ENCODE measurements around the gene PPP1R26. TPM values are rescaled to one million over a fixed set of nuclear protein-coding genes. Genes with fewer than 3 reads are reported as not detected.
"Not testable (repeated sequence)": the region's sequence is repeated elsewhere in the genome, so short reads cannot be mapped to it uniquely, and the experiment has no call there.

PPP1R26 gene
- total and polyA plus RNA-seq, 7 donors = 2.0 to 9.5 (median 3.8) TPM

DNA sequence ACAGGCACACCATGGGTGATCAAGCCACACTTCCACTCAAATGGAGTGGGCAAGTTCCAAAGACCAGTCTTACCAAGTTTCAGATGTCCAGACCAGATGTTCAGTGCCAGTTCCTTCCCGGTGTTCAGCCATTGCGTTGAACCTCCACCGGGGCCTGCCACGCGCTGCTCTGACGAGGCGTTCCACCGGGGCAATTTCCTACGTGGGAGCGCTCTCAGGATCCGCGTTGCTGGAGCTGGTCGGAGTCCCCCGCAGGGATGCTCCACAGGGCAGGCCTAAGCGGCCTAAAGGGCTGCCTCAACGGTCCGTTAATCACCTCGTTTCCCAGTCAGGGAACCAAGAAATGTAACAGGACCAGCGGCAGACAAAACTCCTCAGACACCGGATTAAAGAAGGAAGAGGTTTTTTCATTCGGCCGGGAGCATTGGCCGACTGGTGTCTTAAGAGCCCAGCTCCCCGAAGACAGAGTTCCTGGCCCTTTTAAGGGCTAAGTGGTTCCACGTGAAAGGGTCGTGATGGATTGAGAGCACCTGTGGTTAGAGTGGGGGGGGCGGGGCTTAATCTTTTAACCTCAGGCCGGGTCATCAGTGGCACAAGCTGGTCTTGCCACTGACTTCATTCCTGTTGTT, 35.7 kb upstream of the PPP1R26 start:
- Histone ChIP-seq H3K27me3 (ENCODE audit: insufficient read depth in 3 of 3, low read length in 2 of 3) (peaks cover 0 to 59% (median 9%) of the 10 kb centered on the region in 3 donors), H3K36me3 (ENCODE audit: insufficient read depth in 1 of 2, low read depth in 1 of 2) (no peaks in the 10 kb centered on the region), H3K4me3 (no peak overlapping the region), H3K27ac (no peak overlapping the region), H3K9me3 (no peaks in the 10 kb centered on the region), H3K4me1 (no peaks in the 10 kb centered on the region)
- intact Hi-C loops (cut with DNase I) = no loop called here
- TF ChIP-seq, protein P1, sequence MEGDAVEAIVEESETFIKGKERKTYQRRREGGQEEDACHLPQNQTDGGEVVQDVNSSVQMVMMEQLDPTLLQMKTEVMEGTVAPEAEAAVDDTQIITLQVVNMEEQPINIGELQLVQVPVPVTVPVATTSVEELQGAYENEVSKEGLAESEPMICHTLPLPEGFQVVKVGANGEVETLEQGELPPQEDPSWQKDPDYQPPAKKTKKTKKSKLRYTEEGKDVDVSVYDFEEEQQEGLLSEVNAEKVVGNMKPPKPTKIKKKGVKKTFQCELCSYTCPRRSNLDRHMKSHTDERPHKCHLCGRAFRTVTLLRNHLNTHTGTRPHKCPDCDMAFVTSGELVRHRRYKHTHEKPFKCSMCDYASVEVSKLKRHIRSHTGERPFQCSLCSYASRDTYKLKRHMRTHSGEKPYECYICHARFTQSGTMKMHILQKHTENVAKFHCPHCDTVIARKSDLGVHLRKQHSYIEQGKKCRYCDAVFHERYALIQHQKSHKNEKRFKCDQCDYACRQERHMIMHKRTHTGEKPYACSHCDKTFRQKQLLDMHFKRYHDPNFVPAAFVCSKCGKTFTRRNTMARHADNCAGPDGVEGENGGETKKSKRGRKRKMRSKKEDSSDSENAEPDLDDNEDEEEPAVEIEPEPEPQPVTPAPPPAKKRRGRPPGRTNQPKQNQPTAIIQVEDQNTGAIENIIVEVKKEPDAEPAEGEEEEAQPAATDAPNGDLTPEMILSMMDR (IDR thresholded peaks at IDR 0.05) = no peak
- WGBS, 3 donors = 48 to 53% (median 50%) methylated on average over 28 of the region's 28 CpGs
- ATAC-seq (no peak), DNase-seq (no peak)

DNA sequence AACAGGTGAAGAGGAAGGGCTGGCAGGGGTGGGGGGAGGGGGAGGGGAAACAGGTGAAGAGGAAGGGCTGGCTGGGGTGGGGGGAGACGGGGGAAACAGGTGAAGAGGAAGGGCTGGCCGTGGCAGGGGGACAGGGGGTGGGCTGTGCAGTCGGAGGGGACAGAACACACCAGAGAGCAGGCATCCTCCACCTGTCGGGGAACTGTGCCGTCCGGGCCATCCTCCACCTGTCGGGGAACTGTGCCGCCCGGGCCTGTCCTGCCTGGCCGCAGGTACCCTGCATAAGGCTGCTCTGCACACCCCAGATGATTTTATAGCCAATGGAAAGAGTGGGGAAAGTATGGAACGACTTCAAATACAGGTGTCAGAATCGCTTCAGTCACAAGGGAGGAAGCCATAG, 32.5 kb upstream of the PPP1R26 start:
- Histone ChIP-seq H3K27me3 (ENCODE audit: insufficient read depth in 3 of 3, low read length in 2 of 3) (peaks cover 0 to 41% (median 9%) of the 10 kb centered on the region in 3 donors), H3K27ac (no peak overlapping the region), H3K4me1 (no peaks in the 10 kb centered on the region), H3K9me3 (no peaks in the 10 kb centered on the region), H3K4me3 (no peak overlapping the region), H3K36me3 (ENCODE audit: insufficient read depth in 1 of 2, low read depth in 1 of 2) (no peaks in the 10 kb centered on the region)
- TF ChIP-seq, protein P1 (IDR thresholded peaks at IDR 0.05) = no peak
- WGBS, 3 donors = 67 to 73% (median 67%) methylated on average over 11 to 12 of the region's 12 CpGs
- no peak for DNase-seq
- intact Hi-C loops (cut with DNase I) = no loop called here
- ATAC-seq = no peak

DNA sequence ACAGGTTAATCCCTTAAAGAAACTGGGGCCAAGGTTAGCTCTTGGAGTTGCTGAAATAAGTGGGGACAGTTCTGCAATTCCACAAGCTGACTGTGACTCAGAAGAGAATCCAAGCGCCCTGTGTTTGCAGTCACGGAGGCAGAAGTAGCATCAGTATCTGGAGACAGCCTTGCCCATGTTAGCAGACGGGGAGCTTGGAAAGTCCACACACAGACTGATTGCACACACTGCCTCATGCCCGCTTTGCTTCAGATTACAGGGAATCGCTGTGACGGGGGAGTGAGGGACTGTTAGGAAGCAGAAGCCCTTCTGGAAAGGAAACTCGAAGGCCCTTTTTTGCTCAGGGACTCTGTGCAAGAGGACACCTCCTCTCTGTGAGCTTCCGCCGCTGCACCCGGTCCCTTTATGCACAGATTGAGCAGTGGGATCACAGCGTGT, 30.9 kb upstream of the PPP1R26 start:
- H3K4me1 ChIP-seq = no peaks in the 10 kb centered on the region
- H3K27ac ChIP-seq = no peak overlapping the region
- TF ChIP-seq, protein P1 (IDR thresholded peaks at IDR 0.05) = no peak
- no peaks in the 10 kb centered on the region for H3K36me3 ChIP-seq (ENCODE audit: insufficient read depth in 1 of 2, low read depth in 1 of 2)
- peaks cover 0 to 25% (median 9%) of the 10 kb centered on the region in 3 donors for H3K27me3 ChIP-seq (ENCODE audit: insufficient read depth in 3 of 3, low read length in 2 of 3)
- no peak overlapping the region for H3K4me3 ChIP-seq
- ATAC-seq = no peak
- no peaks in the 10 kb centered on the region for H3K9me3 ChIP-seq
- WGBS, 3 donors = 15 to 33% (median 20%) methylated on average over 11 of the region's 11 CpGs
- DNase-seq = no peak
- intact Hi-C loops (cut with DNase I) = no loop called here

DNA sequence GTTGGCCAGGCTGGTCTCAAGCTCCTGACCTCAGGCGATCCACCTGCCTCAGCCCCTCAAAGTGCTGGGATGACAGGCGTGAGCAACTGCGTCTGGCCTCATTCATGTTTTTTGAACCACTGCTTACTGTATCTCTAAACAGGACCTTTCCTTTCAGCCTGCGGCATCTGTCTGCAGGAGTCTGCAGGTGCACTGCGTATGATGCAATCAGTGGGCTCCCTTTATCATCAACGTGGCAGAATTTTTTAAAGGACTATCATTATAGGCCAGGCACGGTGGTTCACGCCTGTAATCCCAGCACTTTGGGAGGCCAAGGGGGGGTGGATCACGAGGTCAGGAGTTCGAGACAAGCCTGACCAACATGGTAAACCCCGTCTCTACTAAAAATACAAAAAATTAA, 30.1 kb upstream of the PPP1R26 start:
- ATAC-seq = not testable (repeated sequence)

DNA sequence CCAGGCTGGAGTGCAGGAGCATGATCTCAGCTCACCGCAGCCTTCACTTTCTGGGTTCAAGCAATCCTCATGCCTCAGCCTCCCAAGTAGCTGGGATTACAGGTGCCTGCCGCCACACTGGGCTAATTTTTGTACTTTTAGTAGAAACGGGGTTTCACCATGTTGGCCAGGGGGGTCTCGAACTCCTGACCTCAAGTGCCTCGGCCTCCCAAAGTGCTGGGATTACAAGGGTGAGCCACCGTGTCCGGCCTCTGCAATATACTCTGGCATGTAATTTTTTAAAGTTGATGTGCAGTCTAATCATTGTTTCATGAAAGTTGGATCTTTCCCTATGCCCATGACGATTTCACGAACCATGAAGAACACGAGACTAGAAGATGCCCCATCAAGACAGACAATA, 28.6 kb upstream of the PPP1R26 start:
- intact Hi-C loops (cut with DNase I) = no loop called here
- 91 to 94% (median 94%) methylated on average over 10 of the region's 10 CpGs for WGBS, 3 donors
- no peak for ATAC-seq

More for the DNA sequence above, 30.1 kb upstream of the PPP1R26 start:
- peaks cover 0 to 16% (median 6%) of the 10 kb centered on the region in 3 donors for H3K27me3 ChIP-seq (ENCODE audit: insufficient read depth in 3 of 3, low read length in 2 of 3)
- H3K9me3 ChIP-seq; DNase-seq; H3K4me1 ChIP-seq; H3K4me3 ChIP-seq; H3K27ac ChIP-seq; intact Hi-C loops (cut with DNase I); H3K36me3 ChIP-seq (ENCODE audit: insufficient read depth in 1 of 2, low read depth in 1 of 2): not testable (repeated sequence)
- 50 to 66% (median 54%) methylated on average over 11 of the region's 11 CpGs for WGBS, 3 donors

DNA sequence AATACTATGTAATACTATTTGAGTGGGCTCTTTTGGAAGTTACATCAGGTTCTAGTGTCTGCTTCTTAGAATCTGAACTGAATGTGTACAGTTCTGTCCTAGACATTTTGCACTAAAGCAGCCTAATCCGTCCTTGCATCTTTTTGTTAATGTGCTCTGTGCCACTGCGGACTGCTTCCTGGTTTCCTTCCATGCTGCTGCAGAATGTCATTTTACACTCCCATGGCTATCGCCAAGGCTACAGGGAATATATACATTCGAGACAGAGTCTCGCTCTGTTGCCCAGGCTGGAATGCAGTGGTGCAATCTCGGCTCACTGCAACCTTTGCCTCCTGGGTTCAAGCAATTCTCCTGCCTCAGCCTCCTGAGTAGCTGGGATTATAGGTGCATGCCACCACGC, 27.7 kb upstream of the PPP1R26 start:
- H3K4me1 ChIP-seq; H3K36me3 ChIP-seq (ENCODE audit: insufficient read depth in 1 of 2, low read depth in 1 of 2); H3K9me3 ChIP-seq; H3K4me3 ChIP-seq; intact Hi-C loops (cut with DNase I); DNase-seq; ATAC-seq; H3K27ac ChIP-seq: not testable (repeated sequence)
- 65 to 69% (median 65%) methylated on average over 6 to 7 of the region's 7 CpGs for WGBS, 3 donors
- peaks cover 0 to 22% (median 6%) of the 10 kb centered on the region in 3 donors for H3K27me3 ChIP-seq (ENCODE audit: insufficient read depth in 3 of 3, low read length in 2 of 3)

More for the DNA sequence above, 28.6 kb upstream of the PPP1R26 start:
- H3K36me3 ChIP-seq (ENCODE audit: insufficient read depth in 1 of 2, low read depth in 1 of 2) = no peaks in the 10 kb centered on the region
- H3K4me1 ChIP-seq = no peaks in the 10 kb centered on the region
- TF ChIP-seq, protein P1 (IDR thresholded peaks at IDR 0.05) = no peak
- no peaks in the 10 kb centered on the region for H3K9me3 ChIP-seq
- no peak for DNase-seq
- H3K27me3 ChIP-seq (ENCODE audit: insufficient read depth in 3 of 3, low read length in 2 of 3) = peaks cover 0 to 22% (median 6%) of the 10 kb centered on the region in 3 donors
- H3K4me3 ChIP-seq = no peak overlapping the region
- H3K27ac ChIP-seq = no peak overlapping the region
